Ishikawa (cell line): ENCODE data around the gene ISOC2.

Source experiments
- CEBPB ChIP-seq: IDR thresholded peaks from 2 replicates; pipeline ENCODE4 v1.6.1; 2012
- EP300 ChIP-seq: IDR thresholded peaks from 2 replicates; pipeline ENCODE4 v1.6.1; 2012; ENCODE audit warnings: borderline replicate concordance
- FOXM1 ChIP-seq: IDR thresholded peaks from 2 replicates; pipeline ENCODE4 v1.6.1; 2012; ENCODE audit warnings: low read depth, borderline replicate concordance
- RAD21 ChIP-seq: IDR thresholded peaks from 2 replicates; pipeline ENCODE4 v1.6.1; 2012; ENCODE audit warnings: low read depth
- TEAD4 ChIP-seq: IDR thresholded peaks from 2 replicates; pipeline ENCODE4 v1.6.1; 2012
- ZBTB7A ChIP-seq: IDR thresholded peaks from 2 replicates; pipeline ENCODE4 v1.6.1; 2012; ENCODE audit warnings: low read depth
- TF ChIP-seq, protein P1 (sequence below): IDR thresholded peaks from 2 replicates; pipeline ENCODE4 v1.6.1; 2012

- TF ChIP-seq RAD21 (no peak), ZBTB7A (no peak), TEAD4 (no peak), EP300 (no peak), CEBPB (no peak), FOXM1 (no peak)
- TF ChIP-seq, protein P1, sequence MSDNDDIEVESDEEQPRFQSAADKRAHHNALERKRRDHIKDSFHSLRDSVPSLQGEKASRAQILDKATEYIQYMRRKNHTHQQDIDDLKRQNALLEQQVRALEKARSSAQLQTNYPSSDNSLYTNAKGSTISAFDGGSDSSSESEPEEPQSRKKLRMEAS = no peak
Observed at GRCh38 chr19:55486043-55486970, 24.9 kb upstream of the ISOC2 start.
